ENCODE measurements around the gene SNX4. TPM values are rescaled to one million over a fixed set of nuclear protein-coding genes. Genes with fewer than 3 reads are reported as not detected.

Gene SNX4
- polyA plus RNA-seq, 3 donors = 64.0 to 70.9 (median 64.3) TPM

DNA sequence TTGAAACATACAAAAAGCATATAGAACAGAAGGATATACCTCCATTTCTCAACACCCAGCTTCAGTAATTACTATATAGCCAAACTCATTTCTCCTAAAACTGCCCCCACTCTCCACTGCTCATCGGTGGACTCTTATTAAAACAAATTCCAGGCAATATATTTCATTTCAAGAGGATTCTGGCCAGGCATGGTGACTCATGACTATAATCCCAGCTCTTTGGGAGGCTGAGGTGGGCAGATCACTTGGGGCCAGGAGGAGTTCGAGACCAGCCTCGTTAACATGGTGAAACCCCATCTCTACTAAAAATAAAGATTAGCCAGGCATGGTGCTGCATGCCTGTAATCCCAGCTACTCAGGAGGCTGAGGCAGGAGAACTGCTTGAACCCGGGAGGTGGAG is 40.9 kb downstream of the SNX4 start:
- DNase-seq = no peak

DNA sequence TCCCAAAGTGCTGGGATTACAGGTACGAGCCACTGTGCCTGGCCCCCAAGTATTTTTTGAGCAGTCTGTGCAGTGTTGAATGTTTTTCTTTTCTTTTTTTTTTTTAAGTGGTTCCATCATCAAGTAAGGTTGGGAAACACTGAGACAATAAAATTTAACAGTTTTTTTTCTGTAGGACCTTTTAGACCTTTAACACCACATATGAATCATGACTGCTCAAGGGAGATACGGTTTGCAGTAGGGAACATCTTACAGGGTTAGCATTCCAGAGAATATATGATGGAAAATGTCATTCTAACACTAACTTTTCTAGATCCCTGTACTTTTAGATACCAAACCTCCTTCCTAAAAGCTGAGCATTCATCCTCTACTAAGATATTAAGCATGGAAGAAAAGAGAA is 41.7 kb downstream of the SNX4 start:
- no peak for DNase-seq

DNA sequence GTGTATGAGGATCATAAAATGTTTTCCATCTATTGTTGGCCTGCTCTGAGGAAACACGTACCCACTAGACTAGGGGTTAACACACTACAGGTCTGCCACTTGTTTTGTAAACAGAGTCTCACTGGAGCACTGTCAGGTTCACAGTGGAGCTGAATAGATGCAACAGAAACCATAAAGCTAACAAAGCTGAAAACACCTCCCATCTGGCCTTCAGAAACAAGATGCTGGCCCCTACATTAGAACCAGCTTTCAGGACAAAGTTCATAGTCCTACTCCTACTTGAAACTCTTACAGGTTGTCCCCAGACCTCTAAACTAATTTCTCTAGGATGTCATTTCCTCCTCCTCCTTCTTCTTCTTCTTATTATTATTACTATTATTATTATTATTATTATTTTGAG is 42.3 kb downstream of the SNX4 start:
- no peak for DNase-seq

DNA sequence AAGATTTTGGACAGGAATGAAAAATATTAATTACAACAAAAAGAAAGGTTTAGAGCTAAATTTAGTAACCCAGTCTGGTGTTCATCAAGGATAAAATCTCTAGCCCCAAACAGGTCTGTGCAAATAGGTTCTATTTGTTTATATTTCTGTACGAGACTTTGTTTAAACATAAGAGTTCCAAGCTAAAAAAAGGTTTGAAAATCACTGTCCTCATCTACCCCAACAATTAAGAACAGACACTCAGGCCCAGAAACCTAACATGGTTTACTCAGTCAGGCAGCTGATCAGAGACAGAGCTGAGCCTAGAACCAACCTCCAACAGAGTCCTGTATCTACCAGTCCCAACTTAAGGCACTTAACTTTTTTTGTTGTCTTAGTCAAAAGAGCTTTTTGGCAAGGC is 49.3 kb downstream of the SNX4 start:
- DNase-seq = no peak

DNA sequence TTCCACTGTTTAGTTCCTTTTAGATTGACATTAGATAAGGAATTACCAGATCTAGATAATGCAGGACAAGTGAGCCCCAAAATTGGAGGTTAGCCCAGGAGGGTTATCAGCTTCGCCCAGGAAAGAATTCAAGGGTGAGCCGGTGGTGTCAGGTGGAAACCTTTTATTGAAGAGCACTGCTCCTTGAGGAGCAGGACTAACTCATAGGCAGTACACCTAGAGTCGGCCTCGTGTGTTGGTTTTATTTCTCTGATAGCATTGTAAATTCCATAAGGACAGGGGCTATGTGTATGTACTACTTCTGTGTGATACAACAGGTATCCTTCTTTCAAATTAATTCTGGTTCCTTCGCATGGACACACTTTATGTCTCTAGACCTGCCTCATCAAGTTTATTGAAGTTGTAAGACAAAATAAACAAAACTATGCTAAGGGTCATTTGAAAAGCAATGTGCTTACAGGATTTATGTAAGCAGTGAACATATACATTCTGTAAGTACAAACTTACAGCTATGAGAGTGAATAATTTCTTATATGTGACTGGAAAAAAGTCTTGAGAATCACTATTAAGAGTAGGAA is 57.2 kb downstream of the SNX4 start:
- peak; percentile 15 for DNase-seq

DNA sequence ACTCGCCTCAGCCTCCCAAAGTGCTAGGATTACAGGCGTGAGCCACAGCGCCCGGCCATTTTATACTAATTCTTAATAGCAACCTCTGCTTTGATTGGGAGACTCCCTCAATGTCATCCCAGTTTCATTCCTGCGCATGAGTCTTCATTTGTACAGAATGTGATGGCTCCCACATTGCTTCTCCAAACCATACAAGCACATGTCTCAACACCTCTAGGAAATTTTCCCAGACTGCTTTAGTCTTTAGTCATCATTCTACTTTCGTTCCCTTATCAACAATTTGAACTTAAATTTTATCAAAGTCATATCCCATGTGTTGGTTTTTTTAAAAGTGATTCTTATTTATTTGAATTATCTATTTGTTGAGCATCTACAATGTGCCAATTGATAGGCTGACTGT is 58.1 kb downstream of the SNX4 start:
- DNase-seq = no peak

DNA sequence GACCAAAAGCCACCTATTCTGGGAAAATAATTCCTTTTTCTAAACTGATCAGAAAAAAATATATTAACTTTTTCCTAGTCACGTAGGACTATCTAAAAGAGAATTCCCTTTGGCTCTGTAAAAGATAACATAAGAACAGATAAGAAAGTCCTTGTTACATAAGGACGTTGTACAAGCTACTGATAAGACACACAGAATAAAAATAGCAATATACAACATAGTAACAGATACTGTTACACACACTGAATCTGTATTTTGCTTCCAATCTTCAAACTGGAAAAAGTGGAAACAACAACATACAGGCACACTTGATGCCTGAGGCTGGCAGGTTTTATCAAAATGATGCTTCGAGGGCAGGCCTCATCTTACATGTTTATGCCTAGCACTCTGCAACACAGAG is 59.8 kb downstream of the SNX4 start:
- DNase-seq = no peak

DNA sequence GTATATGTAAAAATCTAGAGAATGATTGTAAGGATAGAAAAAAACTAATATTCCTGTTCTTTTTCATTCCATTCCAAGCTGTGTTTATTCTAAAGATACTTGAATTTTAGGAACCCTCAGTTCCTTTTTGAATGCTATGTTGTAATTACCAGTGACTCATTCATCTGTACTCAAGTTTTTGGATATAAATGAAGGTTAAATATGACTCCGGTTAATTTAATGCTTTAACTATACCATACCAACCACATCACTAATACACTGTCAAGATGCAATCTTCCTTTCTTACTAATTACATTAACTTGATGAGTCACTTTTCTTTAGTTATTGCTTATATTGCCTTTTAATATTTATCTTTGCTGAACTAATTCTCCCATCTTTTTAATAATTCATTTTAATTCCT is 76.1 kb downstream of the SNX4 start:
- DNase-seq = no peak

DNA sequence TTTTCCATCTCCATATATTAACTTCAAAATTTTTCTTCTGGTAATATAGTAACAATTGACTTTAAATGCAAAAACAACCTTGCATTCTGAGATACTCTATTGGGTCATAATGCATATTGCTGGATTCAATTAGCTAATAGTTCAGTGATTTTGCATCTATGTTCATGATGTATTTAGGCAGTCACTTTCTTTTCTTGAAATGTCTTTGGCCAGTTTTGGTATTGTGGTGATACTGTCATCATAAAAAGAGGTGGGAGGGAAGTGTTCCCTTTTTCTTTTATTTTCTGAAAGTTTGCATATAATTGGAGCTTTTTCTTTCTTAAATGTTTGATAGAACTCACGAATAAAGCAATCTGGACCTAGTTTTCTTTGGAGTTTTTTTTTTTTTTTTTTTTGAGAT is 77.5 kb downstream of the SNX4 start:
- no peak for DNase-seq

DNA sequence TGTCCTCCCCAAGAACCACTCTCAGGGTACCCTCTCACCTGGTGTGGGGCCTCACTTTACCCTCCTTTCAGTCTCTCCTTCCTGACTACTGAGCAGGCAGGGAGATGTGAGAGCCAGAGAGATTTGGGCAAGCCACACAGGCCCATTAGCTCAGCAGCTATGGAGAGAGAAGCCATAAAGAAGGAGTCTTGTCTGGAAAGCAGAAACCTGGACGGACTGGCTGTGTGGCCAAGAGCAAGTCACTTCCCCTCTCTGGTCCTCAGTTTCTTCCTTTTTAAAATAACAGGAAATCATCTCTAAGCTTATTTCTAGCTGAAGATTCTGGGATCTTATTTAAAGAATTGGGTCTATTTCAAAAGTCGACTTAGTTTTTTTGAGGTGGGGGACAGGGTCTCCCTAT is 79.0 kb downstream of the SNX4 start:
- no peak for DNase-seq

DNA sequence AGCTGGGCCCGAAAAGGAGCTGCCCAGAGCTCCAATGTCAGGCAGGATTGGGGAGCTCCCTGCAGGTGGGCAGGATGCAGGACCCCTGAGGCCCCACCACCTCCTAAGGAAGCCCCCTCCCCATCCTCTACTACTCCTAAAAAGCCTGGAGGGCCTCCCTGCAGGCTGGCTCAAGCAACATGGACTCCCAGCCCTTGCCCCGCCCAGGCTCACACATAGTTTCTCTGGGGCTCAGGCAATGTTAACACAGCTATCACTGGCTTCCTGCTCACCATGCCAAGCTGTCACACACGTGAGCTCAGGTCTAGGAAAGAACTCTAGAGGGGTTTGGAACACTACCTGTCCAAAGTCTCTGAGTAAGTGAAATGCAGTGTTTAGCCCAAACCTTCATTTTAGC is 79.4 kb downstream of the SNX4 start:
- DNase-seq = no peak

DNA sequence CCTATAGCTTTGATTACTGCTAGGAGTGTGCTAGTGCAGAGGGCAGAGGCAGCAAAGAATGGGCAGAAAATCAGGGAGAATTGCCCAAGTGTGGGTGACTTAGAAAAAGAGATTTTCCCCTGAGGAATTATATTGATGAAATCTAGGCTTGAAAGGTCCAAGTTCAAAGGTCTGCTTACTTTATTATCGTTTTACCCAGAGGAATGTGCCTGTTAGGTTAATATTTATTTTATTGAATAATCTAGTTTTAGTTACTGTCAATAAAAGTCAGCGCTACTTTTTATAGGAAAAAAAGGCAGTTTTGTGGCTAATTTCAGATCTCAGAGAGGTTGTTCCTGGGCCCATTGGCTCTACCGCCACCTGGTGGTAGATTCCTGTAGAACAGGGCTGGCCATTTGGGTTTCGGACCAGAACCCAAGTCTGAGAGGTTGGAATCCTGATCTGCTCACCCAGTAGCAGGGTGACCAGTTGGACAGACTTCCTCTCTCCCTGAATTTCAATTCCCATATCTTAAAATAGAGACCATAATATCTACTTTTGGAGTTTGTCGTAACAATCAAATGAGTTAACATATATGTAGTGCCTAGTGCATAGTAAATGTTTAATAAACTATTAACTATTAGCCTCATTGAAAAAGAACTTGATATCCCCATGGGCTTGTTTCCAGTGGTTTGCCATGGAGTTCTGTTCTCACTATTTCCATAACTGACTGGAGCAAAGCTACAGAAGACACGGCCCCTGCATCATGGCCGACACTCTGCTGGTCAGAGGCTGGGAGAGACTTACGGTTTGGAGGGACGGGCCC is 82.2 kb downstream of the SNX4 start:
- DNase-seq = peak; percentile 39

DNA sequence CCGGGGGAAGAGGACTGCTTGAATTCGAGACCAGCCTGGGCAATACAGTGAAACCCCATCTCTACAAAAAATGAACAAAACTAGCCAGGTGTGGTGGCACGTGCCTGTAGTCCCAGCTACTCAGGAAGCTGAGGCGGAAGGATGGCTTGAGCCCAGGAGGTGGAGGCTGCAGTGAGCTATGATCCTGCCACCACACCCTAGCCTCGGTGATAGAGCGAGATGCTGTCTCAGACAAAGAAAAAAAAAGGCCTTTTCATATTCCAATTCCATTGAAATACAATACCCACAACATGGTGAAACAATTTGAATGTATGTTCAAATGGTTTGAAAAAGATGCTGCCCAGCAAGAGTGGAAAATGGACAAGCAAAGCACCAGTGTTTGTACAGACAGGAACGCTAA is 83.1 kb downstream of the SNX4 start:
- no peak for DNase-seq

DNA sequence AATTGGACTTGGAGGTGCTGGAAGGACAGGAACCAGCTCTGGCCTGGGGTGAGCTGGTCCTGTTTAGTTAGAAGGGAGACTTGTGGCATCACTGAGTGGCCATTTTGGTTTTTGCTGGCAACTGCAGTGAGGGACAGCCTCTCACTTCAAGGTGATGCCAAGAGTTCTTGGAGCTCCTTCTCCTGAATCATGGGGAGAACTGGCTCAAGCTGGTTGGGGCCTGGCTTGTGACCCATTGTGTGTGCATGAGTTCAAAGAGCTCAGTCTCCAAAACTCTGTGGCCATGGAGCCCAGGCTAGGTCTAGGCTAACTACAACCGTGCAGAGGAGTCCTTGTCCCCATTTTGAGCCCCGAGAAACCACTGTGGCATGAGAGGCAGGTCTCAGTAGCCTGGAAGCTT is 84.8 kb downstream of the SNX4 start:
- DNase-seq = no peak

DNA sequence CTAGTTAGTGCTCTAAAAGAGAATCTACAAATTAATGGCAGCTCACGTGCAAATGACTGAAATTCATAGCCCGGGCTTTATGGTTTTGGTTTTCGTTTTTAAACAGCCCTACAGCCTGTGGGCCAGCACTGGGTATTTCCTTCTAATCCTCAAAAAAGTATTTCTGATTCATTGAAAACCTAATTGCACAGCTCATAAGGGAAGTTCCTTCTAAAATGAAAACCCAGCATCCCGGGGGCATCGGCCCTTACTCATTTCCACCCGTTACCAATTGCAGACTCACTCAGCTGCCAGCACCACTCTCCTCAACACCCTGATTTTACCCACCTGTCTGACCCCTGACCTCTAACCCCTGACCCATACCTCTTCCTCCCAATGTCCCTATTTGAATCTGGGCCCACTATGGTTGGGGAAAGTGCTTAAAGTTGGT is 85.4 kb downstream of the SNX4 start:
- DNase-seq = no peak

DNA sequence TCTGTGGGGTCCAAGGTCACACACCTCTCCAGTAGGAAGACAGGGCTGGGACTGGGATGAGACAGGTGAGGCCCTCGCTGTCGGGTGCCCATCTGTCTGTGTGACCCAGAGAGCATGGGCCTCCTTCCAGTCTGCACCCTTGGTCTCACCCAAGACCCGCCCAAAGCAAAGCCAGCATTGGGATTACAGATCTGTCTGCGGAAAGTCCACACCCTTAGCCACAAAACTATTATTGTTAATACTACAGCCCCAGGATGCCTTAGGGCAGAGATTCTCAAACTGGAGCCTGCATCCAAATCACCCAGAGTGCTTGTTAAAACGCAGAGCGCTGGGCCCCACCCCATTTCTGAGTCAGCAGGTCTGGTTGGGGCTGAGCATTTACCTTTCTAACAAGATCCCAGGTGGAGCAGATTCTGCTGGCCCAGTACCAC is 86.4 kb downstream of the SNX4 start:
- DNase-seq = no peak

DNA sequence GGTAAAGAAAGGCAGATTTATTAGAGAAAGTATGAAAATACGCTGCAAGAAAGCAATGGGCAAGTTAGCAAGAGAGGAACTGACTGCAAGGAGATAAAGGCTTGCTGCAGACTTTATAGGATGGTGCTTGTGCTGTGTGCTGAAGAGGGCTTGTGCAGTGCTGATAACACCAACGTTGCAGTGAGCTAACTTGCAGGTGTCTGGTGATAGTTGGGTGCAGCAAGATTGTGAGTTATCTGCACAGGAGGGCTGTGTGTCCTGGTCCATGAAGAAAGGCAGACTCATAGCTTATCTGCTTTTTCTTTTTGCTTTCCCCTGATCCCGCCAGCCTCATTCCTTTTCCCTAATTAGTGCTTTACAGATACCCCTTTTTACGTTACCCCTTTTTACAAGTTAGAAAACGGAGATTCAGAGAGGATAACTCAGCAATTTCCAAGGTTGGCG is 86.9 kb downstream of the SNX4 start:
- no peak for DNase-seq

DNA sequence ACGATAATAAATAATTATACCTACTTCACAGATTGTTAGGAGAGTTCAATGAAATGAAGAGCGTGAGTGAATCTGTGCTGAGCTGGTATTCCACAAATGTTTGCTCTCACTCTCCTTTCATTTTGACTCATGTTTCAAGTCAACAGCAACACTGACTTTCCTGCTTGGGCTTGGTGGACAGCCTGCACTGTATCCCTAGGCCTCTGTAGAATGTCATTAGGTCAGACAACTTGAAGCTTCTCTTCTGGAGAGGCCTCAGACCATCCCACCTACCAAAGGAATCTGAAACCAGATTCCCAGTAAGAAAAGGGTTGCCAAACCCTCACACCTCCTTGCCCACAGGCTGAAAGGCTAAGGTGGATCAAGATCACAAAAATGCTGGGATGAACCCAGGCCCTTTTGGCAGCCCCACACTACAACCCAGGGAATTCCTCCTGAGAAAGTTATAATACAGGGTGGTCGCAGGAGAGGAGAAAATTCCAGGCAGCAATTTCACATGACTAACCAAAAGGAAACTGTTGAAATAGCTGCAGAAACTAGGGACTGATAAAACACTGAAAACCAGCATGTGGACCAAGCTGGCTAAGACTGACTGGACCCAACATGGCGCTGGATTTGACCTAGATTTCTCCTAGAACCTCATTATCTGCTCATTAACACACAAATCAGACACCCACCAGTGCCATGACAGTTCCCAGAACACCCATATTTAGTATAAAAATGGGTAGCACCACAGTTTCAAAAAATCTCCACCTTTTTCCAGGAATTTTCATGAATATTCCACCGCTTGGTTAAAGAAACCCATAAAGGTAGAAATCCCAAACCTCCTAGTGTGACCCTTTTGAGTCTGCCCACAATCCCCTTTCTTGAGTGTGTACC is 87.9 kb downstream of the SNX4 start:
- DNase-seq = no peak

DNA sequence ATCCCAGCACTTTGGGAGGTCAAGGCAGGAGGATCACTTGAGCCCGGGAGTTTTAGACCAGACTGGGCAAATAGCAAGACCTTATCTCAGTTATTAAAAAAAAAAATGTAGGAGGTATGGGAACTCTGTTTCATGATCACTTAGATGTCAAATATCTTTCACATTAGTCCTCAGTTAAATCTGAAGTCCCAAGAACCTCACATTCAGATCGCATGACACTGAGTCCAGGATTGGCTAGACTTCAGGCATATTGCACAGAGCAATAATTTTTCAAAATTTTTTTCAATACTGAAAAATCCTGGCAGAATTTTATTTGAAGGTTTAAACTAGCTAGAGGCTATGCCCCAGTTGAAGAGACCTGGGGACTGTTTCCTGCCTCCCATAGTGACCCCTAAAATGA is 88.6 kb downstream of the SNX4 start:
- DNase-seq = no peak

DNA sequence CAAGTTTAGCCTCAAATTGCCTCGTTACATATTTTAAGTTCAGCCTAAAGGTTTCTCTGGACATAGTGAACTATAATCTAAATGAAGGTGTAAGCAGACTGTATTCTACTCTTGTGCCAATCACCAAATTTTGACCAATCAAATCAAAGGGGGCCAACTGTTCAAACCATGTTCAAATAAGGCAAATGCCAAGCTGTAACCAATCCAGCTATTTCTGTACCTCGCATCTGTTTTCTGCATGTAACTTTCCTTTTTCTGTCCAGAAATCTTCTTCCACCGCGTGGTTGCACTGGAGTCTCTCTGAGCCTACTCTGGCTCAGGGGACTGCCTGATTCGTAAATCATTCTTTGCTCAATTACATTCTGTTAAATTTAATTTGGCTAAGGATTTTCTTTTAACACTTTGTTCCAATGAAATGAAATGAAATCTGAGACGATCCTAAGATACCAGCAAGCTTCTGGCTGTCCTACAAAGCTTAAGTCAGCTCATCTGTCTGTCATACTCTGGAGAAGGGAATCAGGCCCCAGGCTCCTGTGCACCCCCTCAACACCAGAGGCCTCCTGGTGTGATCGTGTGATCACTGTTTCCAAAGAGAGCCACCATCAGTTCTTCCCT is 91.7 kb downstream of the SNX4 start:
- DNase-seq = no peak

DNA sequence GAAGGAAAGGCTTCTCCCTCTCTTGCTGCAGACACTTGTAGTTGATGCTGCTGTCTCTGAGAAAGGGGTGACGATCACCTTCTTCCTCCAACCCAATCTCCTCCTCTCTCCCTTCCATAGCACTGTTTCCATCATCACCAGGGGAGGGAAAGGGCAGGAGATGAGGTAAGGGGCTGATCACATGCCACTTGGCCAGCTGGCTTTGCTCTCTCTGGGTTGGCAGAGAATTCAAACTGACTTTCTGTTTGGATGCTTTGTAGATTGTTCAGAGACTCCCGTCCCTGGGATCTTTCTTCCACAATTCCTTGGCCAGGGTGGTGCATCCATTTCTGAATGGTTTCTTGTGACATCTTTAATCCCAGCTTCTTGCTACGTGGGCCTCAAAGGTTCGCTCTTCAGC is 101.7 kb downstream of the SNX4 start:
- DNase-seq = no peak

DNA sequence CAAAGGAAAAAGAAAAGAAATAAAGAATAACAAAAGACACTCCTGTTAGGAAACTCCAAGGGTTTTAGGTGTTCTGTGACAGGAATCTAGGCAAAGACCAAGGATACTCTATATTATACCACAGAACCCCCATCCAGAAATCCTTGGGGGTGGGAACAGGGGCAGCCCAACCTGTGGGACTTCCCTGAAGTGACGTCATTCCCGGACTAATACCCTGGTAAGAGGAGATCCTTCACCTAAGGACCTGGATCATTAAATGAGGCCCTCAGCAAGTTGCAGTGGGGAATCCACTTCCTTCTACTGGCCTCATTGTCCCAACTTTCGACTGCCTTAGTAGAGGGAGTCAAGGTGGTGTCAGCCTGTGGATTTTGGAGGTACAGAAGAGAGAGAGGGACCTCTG is 103.8 kb downstream of the SNX4 start:
- no peak for DNase-seq

All from renal pelvis (tissue), 4 donors.